NCI-H446 (cell line): ENCODE results near the gene OXA1L.
"Not testable (repeated sequence)": the region's sequence is repeated elsewhere in the genome, so short reads cannot be mapped to it uniquely, and the experiment has no call there.

ENCODE experiments used
- DNase-seq, 2 experiments: peaks; one replicate each; lab custom pipeline; 2025; lab: John Stamatoyannopoulos, UW

The OXA1L gene

GRCh38 chr14:22766457-22767322 is at the start of gene OXA1L:
TSS of gene OXA1L (plus strand) at chr14:22766688. CDS start at chr14:22766702, 14 bp downstream.
- peak; percentile 98 to 99 for DNase-seq

- DNase-seq: no peak
Measured at GRCh38 chr14:22718091-22718490, 48.4 kb upstream of the OXA1L start.

DNA sequence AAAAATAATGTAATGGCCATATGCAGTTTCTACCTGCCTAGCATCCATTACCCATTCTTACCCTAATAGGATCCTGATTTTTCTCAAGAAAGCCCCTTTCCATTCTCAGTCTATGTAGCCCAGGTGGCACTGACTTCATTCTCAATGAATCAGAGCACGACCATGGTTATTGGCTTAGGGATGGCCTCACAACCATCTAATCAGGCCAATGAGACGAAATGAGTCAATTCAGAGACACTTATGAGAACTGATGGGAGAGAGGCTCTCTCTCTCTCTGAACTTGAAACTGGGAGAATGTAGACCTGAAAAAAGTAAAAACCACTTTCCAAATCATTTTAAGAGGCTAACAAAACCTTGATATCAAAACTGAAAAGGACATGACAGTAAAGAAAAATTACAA is 45.3 kb upstream of the OXA1L start:
- DNase-seq: no peak

DNA sequence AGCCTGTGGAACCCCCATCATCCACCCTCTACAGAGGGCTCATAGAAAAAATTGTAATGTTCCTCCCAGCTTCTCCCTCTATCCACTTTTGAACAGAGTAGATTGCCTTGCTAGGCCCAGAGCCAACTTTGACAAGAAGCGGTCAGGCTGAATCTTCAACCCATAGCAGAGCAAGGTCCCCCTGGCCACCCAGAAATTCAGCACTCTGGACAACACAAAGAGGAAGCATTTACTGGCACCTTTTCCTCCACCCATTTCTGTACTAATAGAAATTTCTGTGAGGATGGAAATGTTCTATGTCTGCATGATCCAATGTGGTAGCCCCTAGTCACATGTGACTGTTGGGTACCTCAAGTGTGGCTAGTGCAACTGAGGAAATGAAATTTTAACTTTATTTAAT is 42.7 kb upstream of the OXA1L start:
- no peak for DNase-seq

DNA sequence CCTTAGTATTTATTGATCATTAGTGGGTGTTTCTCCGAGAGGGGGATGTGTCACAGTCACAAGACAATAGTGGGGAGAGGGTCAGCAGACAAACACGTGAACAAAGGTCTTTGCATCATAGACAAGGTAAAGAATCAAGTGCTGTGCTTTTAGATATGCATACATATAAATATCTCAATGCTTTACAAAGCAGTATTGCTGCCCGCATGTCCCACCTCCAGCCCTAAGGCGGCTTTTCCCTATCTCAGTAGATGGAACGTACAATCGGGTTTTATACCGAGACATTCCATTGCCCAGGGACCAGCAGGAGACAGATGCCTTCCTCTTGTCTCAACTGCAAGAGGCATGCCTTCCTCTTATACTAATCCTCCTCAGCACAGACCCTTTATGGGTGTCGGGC is 41.6 kb upstream of the OXA1L start:
- not testable (repeated sequence) for DNase-seq

GRCh38 chr14:22725374-22725773 is 41.1 kb upstream of the OXA1L start:
- not testable (repeated sequence) for DNase-seq

GRCh38 chr14:22726012-22726411 is 40.5 kb upstream of the OXA1L start:
- DNase-seq: peak in 1 of 2 experiments; percentile 51

DNA sequence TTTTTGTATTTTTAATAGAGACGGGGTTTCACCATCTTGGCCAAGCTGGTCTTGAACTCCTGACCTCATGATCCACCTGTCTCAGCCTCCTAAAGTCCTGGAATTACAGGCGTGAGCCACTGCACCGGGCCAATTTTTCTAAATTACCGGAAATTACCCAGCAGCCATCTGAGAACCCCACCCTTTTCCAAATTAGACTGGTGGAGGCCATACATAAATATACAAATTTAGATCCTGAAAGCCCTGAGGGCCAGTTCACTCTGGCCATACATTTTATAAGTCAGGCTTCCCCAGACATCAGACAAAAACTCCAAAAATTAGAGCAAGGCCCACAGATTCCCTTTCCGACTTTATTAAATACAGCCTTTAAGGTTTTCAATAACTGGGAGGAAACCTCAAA is 34.4 kb upstream of the OXA1L start:
- DNase-seq: not testable (repeated sequence)

GRCh38 chr14:22733829-22734228 is 32.7 kb upstream of the OXA1L start:
- DNase-seq: no peak

GRCh38 chr14:22735096-22735495 is 31.4 kb upstream of the OXA1L start:
- DNase-seq: no peak

DNA sequence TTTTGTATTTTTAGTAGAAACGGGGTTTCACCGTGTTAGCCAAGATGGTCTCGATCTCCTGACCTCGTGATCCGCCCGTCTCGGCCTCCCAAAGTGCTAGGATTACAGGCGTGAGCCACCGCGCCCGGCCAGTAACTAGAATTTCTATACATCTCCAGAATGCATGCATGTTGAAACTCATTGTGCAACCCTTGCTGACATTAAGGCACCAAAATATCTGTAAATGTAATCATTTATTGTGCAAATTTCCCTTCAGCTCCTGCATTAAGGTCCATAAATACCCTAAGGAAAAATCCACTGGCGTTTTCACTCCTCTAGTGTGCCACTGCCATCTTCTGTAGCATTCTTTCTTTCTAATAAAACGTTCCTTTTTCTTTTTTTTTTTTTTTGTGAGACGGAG is 30.1 kb upstream of the OXA1L start:
- not testable (repeated sequence) for DNase-seq

- DNase-seq: no peak
Measured at GRCh38 chr14:22737052-22737451, 29.4 kb upstream of the OXA1L start.

DNA sequence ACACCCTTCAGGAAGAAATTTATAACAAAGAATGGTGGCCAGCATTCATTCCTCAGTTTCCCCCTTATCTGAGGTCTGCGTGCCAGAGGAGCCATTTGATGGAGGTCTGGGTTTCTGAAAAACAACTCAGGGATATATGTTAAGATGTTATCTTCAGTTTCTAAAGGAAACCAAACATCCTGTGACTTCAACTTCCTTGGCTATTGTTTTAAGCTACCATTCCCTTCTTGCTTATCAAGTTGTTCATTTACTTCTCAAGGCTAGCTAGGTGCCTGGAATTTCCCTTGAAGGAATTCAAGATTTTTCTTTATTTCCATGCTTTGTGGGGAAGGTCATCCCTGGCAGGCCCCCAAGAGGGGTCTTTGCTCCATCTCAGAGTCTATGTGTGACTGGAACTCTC is 27.1 kb upstream of the OXA1L start:
- no peak for DNase-seq

- DNase-seq: no peak
Measured at GRCh38 chr14:22740020-22740419, 26.5 kb upstream of the OXA1L start.

- DNase-seq: no peak
Measured at GRCh38 chr14:22747769-22748168, 18.7 kb upstream of the OXA1L start.

GRCh38 chr14:22748206-22748605 is 18.3 kb upstream of the OXA1L start:
- DNase-seq: no peak

- DNase-seq: no peak
Measured at GRCh38 chr14:22748631-22749068, 17.8 kb upstream of the OXA1L start.

DNA sequence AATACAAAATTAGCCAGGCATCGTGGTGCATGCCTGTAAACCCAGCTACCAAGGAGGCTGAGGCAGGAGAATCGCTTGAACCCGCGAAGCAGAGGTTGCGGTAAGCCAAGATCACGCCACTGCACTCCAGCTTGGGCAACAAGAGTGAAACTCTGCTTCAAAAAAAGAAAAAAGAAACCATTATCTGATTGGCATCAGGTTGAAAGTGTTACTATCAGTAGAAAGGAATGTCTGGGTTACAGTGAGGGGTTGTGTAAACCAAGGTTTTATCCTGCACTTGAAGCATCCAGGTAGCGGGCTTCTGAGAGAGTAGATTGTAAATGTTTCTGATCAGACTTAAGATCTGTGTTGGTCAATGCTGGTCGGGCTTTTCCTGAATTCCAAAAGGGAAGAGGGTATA is 14.1 kb upstream of the OXA1L start:
- no peak for DNase-seq

DNA sequence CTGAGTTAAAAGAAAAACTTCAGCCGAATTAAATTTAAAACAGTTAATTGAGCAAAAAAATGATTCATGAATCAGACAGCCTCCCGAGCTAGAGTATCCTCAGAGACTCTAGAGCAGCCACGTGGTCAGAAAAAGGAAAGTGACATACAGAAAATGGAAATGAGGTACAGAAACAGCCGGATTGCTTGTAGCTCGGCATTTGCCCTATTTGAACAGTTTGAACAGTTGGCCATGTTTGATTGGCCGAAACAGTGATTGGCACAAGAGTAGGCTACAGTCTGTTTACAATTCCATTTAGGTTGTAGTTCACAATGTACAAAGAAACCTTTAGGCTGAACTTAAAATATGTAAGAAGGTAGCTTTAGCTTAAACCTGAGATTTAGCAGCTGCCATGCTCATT is 12.9 kb upstream of the OXA1L start:
- DNase-seq: no peak

DNA sequence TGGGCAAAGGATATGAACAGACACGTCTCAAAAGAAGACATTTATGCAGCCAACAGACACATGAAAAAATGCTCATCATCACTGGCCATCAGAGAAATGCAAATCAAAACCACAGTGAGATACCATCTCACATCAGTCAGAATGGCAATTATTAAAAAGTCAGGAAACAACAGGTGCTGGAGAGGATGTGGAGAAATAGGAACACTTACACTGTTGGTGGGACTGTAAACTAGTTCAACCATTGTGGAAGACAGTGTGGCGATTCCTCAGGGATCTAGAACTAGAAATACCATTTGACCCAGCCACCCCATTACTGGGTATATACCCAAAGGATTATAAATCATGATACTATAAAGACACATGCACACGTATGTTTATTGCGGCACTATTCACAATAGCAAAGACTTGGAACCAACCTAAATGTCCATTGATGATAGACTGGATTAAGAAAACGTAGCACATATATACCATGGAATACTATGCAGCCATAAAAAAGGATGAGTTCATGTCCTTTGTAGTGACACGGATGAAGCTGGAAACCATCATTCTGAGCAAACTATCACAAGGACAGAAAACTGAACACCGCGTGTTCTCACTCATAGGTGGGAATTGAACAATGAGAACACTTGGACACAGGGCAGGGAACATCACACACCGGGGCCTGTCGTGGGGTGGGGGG is 8.4 kb upstream of the OXA1L start:
- not testable (repeated sequence) for DNase-seq

- DNase-seq: no peak
Measured at GRCh38 chr14:22761734-22762133, 4.8 kb upstream of the OXA1L start.

DNA sequence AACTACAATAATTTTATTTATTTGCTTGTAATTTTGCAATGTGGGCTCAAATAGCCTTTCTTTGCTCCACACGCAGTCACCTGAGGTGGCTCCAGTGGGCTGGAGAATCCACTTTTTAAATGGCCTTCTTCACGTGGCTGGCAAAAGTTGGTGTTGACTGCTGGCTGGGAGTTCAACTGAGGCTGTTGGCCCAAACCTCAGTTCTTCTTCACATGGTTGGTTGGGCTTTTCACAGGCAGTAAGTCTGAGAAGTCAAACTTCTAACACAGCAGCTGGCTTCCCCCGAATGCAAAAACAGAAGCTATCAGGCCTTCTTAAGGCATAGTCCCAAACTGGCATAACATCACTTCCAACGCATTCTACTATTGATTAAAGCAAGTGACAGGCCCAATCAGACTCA is 2.1 kb upstream of the OXA1L start:
- no peak for DNase-seq

- no peak for DNase-seq
Measured at GRCh38 chr14:22767323-22767589, 768 bp downstream of the OXA1L start.

GRCh38 chr14:22768947-22769346 is 2.5 kb downstream of the OXA1L start:
- no peak for DNase-seq
